ENCODE results near the gene CIAO3.

Gene CIAO3

GRCh38 chr16:775236-775796, 34.5 kb upstream of the CIAO3 start:
- DNase-seq = no peak

GRCh38 chr16:774086-775001, 33.5 kb upstream of the CIAO3 start:
- DNase-seq = no peak

- DNase-seq = no peak
These were observed 32.2 kb upstream of the CIAO3 start for GRCh38 chr16:772959-773358.

GRCh38 chr16:770411-770810, 29.6 kb upstream of the CIAO3 start:
- no peak for DNase-seq

- no peak for DNase-seq
These were observed 29.1 kb upstream of the CIAO3 start for GRCh38 chr16:769934-770333.

- no peak for DNase-seq
These were observed 28.5 kb upstream of the CIAO3 start for GRCh38 chr16:769184-769784.

GRCh38 chr16:768428-768827, 27.6 kb upstream of the CIAO3 start:
- no peak for DNase-seq

- DNase-seq = no peak
These were observed 27.0 kb upstream of the CIAO3 start for GRCh38 chr16:767743-768235.

- DNase-seq = no peak
These were observed 26.2 kb upstream of the CIAO3 start for GRCh38 chr16:766820-767640.

- no peak for DNase-seq
These were observed 25.4 kb upstream of the CIAO3 start for GRCh38 chr16:766008-766819.

GRCh38 chr16:765488-765865, 24.7 kb upstream of the CIAO3 start:
- DNase-seq = no peak

GRCh38 chr16:764848-765487, 24.2 kb upstream of the CIAO3 start:
- DNase-seq = no peak

- DNase-seq = no peak
These were observed 23.5 kb upstream of the CIAO3 start for GRCh38 chr16:764184-764750.

GRCh38 chr16:763369-764183, 22.8 kb upstream of the CIAO3 start:
- no peak for DNase-seq

GRCh38 chr16:762595-763268, 21.9 kb upstream of the CIAO3 start:
- DNase-seq = no peak

GRCh38 chr16:761625-762513, 21.1 kb upstream of the CIAO3 start:
- no peak for DNase-seq

- DNase-seq = no peak
These were observed 19.9 kb upstream of the CIAO3 start, which contains the start of gene MSLN for GRCh38 chr16:760545-761343. Gene MSLN (plus strand): TSS chr16:760734. CDS start chr16:762681, 1,947 bp downstream.

GRCh38 chr16:760065-760464, 19.3 kb upstream of the CIAO3 start:
- DNase-seq = no peak

All from CD4-positive, alpha-beta T cell treated with Interleukin-21 for 1 hour (primary cell).